Measurements from ENCODE around the gene SEC61A2.
A peak's percentile ranks its signal among the peaks of the same experiment; 100 is the strongest.
"Not testable (repeated sequence)": the region's sequence is repeated elsewhere in the genome, so short reads cannot be mapped to it uniquely, and the experiment has no call there.

Gene SEC61A2

DNA sequence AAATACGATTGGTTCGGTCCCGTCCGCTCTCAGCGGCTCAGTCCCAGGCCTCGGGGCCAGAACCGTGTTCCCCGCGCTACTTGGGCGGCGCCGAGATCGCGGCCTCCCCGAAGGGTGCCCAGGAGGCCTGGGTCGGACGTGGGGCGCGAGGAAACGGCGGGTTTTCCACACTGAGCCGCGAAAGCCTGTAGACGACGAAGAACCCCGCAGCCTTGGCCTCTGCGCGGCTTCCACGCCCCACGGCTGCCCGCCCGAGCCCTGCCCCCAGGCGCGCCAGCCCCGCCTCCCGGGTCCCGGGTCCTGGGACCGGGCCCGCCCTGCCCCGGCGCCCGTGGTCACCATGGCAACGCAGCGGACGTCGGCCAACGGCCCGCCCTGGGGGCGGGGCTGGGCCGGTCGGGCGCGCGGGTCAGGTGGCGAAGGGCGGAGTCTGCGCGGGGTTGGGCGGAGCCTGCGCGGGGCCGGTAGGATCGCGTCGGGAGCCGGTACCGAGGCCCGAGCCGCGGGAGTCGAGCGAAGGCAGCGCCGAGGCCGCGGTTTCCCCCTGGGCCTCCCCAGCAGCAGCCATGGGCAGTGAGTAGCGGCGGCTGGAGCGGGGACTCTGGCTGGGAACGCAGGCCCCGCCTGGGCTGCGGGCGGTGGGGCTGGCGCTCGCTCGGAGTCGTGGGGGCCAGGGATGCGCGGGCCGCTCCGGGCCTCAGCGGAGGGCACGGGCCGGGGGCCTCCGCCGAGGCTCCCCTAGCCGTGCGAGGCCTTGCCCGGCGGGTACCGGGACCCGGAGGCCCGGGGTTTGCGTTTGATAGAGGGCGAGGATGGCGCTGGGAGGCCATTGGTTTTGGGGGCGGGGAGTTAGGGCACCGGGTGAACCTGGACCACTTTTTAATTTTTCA, at the start of gene SEC61A2:
TSS of gene SEC61A2 (plus strand) at position 456 of the 890 bp plus-strand sequence. CDS start at position 567, 111 bp downstream.
- peak; percentile 80 to 87 for DNase-seq

DNA sequence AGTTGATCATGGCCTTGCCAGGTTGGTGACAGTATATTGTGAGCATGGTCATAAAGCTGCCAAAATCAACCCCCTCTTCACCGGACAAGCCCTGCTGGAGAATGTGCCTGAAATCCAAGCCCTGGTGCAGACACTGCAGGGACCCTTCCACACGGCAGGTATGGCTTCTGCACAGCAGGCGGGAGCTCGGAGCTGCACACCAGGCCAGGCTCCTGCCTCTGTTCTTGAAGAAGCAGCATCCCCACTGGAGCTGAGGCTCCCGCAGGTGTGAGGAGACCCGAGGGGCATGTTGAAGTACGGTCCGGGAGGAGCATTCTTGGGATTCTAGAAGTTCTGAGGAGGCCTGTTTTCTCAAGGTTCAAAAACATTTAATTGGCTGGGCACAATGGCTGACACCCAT, 48.0 kb upstream of the SEC61A2 start:
- no peak for DNase-seq

DNA sequence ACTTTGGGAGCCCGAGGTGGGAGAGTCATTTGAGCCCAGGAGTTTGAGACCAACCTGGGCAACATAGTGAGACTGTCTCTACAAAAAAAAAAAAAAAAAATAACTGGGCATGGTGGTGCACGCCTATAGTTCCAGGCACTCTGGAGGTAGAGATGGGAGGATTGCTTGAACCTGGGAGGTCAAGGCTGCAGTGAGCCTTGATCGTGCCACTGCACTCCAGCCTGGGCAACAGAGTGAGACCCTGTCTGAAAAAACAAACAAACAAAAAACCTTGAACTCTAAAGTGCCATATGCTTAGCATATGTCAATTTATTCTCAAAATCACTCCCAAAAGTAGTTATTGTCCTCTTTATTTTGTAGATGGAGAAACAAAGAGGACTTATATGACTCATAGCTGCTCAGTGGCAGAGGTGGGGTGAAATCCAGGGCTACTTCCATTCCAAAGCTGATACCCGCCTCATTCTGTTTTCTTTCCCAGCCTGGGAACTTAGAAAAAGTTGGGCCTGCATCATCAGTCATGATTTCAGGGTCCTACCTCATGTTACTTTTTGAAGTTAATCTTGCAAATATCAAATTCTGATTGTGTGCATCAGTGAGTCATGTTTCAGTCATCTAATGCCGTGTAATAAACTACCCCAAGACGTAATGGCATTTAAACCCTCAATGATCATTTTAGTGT, 47.5 kb upstream of the SEC61A2 start:
- no peak for DNase-seq

DNA sequence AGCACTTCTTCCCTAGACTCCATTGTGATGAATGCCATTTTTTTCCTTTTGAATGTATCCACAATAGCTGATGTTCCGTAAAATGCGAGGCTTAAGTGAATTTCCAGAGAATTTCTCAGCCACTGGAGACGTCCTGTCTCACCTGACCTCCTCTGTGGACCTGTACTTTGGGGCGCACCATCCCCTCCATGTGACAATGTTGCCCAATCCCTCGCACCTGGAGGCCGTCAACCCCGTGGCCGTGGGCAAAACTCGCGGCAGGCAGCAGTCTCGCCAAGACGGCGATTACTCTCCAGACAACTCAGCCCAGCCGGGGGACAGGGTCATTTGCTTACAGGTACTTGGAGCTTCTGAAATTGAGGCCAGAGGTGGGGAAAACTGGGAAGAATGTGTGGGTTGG, 40.6 kb upstream of the SEC61A2 start:
- DNase-seq, result no peak

DNA sequence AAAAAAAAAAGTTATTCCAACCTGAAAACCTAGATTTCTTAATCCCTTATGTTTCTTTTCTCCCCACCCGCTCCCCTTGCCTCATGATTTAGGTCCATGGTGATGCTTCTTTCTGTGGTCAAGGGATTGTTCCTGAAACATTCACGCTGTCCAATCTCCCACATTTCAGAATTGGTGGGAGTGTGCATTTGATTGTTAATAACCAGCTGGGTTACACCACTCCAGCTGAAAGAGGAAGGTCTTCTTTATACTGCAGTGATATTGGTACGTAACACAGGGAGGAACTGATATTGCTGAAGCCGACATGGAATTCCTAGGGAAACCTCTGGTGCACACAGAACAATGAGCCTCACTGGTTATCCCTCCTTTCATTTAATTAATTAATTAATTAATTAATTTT, 38.1 kb upstream of the SEC61A2 start:
- DNase-seq, result no peak

DNA sequence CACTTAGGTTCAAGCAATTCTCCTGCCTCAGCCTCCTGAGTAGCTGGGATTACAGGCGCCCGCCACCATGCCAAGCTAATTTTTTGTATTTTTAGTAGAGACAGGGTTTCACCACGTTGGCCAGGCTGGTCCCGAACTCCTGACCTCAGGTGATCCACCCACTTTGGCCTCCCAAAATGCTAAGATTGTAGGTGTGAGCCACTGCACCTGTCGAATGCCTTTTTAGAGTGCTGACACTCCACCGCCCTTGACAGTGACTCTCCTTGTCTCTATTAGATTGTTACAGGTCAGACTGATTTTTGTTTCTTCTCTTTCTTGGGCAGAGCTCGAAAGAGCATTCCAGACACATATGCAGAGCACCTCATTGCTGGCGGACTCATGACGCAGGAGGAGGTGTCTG, 32.1 kb upstream of the SEC61A2 start:
- DNase-seq, result not testable (repeated sequence)

DNA sequence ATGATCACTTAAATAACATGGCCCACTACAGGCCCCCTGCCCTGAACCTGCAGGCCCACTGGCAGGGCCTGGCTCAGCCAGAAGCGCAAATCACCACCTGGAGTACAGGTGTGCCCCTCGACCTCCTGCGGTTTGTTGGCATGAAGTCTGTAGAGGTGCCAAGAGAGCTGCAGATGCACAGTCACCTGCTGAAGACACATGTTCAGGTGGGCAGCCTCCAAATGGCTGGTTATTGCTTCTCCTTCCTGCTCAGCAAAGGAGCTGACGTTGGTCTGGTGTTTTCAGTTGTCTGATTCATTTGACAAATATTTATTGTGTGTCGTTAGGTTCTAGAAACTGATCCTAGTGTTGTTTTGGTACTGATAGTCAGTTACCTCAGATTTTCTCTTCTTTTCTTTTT, 31.7 kb upstream of the SEC61A2 start:
- DNase-seq, result no peak

DNA sequence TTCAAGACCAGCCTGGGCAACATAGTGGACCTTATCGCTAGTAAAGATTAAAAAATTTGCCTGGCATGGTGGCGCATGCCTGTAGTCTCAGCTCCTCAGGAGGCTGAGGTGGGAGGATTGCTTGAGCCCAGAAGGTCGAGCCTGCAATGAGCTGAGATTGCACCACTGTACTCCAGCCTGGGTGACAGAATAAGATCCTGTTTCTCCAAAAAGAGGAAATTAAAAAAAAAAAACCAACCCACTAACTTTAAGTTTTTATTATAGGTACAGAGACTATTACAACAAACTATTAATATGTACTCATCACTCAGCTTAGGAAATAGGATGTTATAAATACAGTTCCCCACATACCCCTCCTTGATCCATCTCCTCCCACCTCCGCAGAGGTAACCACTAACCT, 30.5 kb upstream of the SEC61A2 start:
- DNase-seq, result no peak

DNA sequence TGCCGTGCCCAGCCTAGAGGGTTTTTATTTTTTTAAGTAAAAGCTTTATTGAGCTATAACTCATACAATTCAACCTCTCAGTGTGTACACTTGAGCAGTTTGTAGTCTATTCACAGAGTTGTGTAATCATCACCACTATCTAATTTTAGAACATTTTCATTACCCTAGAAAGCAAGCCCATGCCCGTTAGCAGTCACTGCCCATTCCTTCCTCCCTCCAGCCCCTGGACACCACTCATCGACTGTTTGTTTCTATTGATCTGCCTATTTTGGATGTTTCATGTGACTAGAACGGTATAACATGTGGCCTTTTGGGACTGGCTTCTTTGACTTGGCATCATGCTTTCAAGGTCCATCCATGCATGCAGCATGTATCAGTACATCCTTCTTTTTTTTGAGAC, 25.7 kb upstream of the SEC61A2 start:
- no peak for DNase-seq

DNA sequence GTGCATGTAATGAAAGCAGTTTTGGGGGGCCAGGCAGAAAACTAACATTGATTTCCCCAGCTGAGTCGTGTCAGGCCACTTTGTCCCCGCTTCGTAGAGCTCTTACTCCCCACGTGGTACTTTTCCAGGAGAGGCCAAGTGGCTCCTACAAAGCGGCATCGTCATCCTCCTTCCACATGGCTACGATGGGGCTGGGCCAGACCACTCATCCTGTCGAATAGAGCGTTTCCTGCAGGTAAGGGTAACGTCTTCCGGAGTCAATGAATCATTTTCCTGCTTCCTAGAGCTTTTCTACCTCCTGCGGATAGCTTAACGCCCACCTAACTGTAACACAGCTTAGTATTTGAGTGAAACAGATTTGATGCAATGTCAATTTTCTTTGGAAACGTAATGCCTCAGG, 21.7 kb upstream of the SEC61A2 start:
- no peak for DNase-seq

DNA sequence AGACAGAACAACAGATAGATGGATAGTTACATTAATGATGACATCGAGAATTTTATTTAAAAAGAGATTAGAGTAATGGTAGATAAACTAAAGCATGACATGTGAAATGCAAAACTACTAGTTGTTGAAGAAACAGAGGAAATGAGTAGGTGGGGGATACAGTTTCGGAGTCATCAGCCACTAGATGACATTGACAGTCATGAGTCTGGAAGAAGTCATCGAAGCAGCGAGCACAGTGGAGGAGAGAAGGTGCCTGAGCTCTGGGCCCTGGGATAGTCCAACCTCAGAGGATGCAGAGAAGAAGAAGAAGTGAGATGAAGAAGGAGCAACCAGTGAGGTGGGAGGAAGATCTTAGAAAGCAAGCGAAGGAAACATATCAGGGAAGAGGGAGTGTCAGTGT, 20.2 kb upstream of the SEC61A2 start:
- DNase-seq, result no peak

DNA sequence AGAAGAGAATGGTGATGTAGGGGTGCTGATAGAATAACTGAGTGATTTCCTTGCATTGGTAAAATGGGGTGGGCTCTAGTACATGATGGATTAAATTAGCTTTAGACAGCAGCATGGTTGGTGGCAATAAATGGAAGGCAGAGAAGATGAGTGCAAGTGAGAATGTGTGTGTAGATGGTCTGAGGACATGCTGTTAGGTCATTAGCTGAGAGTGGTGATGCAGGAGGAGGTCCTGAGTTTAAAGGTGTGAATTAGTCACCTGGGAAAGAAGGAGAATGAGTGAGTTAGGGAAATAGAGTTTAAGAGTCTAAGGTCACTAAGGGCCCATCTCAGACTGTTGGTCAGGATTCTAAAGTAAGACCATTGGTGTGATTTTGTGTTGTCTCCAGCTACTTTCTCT, 17.9 kb upstream of the SEC61A2 start:
- no peak for DNase-seq

DNA sequence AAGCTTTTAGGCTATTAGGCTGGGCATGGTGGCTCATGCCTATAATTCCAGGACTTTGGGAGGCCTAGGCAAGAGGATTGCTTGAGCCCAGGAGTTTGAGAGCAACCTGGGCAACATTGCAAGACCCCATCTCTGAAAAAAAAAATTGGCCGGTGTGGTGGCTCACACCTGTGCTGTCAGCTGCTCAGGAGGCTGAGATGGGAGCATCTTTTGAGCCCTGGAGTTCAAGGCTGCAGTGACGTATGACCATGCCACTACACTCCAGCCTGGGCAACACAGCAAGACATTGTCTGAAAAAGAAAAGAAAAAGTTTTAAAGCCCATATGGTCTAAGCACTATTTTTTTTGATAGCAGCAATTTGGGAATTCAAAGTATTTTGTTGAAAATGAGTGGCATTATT, 15.8 kb upstream of the SEC61A2 start:
- DNase-seq, result no peak

DNA sequence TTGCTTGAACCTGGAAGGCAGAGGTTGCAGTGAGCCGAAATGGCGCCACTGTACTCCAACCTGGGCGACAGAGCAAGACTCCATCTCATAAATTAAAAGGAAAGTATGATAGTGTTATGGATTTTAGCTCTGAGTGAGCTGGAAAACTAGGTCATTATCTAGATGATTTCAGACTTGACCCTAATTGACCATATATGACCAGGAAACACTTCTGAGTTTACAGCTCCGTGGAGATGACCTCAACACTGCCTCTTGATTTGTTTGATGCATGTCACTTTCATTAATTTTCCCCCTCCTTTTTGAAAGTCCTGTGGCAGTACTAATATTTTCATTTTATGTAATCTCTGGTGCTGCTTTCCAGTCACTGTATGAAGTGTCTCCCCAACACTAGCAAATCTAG, 7.8 kb upstream of the SEC61A2 start:
- DNase-seq, result no peak

DNA sequence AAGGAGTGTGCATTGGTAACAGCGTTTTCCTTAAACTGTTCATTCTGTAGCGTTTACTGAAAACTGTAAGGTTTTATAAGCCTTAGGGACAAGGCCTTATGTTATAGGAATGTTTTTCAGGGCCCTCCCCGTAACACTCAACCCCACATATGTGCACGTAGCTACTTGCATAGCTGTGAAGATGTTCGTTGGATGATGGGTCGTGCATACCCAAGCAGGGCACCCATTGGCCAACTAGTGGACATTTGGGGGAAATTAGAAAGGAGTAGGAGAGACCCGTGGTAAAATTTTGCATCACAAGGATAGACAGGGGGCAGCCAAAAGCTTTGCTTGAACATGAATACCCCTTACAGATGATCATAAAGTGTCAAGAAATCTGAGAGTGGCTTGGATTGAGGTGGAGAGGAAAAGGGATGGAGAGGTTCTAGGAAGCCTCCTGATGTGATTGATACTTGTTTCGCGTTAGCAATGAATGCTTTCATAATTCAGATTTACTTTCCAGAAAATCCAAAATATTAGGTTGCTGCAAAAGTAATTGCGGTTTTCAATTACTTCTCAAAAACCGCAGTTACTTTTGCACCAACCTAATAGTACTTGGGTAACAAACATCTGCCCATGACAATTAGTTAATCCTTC, 878 bp downstream of the SEC61A2 start:
- DNase-seq, result peak; percentile 86 to 87

DNA sequence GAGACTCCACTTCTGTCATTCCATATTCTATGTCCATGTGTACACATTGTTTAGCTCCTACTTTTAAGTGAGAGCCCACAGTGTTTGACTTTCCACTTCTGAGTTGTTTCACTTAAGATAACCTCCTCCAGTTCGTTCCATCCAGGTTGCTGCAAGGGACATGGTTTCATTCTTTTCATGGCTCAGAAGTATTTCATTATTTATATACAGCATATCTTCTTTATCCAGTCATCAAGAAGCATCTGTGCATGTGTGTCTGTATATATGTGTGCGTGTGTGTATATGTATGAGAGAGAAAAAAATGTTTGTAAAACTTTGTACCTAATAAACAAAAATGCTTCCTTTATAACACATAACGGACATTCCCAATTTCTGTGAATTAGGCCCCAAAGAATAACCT, 6.2 kb downstream of the SEC61A2 start:
- no peak for DNase-seq

DNA sequence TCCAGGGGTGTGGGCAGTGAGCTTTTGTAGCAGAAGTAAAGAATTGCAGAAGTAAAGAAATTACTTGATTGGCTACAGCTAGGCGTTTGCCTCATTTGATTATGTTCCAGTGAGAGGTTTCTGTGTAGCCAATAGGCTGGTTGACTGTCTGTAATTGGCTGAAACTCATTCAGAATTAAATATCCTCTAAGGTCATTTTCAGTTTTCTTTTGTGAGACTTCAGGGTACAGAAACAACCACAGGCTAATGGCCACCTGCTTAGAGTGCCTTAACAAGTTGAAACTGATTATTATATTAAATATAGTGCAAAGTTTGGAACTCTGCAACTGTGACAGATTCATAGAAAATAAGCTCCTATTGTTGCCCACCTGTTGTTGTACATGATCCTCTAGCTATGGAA, 10.6 kb downstream of the SEC61A2 start:
- DNase-seq, result no peak

DNA sequence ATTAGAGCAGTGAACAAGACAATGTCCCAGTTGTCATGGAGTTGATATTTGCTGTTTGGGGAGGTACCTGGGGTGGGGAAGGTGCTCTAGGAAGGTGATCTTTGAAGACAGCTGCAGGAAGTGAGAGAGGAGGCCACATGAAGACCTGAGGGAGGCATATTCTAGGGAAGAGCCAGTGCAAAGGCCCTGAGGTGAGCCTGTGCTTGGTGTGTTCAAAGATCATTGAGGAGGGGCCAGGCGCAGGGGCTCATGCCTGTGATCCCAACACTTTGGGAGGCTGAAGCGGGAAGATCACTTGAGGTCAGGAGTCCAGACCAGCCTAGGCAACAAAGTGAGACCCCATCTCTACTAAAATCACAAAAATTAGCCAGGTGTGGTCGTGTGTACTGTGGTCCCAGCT, 15.1 kb downstream of the SEC61A2 start:
- no peak for DNase-seq

DNA sequence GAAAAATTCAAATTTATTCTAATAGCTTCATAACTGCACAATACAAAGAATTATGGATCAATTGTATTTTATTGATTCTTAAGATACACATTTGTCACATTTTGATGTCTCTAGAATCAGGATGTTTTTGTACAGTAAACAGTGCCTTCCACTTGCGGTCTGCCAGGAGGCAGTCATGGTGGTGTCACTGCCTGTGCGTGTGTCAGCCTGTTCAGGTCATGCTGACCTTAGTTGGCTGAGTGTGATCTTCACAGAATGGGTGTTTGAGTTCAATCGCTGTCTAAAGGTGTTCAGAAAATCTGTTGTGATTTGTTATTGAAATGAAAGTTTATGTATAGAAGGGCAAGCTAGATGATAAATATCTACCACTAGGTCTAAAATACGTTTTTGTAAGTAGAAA, 20.7 kb downstream of the SEC61A2 start:
- DNase-seq, result no peak

DNA sequence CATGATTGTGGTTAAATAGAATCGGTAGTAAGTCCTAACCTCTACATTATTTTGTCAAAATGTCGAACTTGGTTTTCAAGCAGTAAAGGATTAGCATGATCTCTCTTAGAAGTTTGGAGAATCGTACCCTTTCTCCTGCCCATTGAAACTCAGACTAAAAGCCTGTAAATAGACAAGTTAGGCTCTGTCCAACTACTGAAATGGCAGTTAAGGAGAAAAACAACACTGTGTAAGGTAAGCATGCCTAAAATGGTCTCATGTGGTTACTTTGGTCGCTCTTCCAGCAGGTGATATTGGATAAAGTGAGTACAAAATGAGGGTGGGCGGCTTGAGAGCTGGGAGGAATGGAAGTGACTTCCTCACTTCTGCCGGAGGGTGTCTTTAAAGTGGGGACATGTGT, 25.0 kb downstream of the SEC61A2 start:
- no peak for DNase-seq

DNA sequence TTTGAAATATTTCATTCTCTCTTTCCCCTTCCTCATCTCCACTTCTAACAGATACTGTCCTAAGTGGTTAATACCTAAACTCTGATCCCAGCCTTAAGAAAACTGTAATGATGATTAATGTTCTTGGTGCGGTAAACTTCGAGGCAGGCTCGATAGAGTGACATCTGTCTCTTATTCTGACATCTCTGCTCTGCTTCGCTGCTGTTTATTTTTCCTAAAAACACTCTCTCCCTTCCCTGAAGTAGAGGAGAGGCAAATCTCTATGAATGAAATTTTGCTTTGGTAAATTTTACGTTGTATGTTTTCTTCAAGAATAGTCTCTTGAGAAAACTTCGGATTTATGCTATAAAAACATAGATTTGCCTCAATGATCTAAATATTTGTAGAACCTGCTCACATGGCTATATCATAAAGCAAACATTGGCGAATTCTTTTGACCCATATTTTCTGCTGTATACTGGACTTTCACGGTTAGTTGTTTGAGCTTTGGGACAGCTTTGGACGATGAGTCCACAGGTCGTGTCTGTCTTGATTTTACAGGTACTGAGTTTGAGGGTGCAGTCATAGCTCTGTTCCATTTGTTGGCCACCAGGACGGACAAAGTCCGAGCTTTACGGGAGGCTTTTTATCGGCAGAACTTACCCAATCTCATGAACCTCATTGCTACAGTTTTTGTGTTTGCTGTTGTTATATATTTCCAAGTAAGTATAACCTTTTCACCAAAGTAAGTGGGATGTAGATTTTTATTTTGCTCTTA, 27.1 kb downstream of the SEC61A2 start:
- DNase-seq, result no peak

DNA sequence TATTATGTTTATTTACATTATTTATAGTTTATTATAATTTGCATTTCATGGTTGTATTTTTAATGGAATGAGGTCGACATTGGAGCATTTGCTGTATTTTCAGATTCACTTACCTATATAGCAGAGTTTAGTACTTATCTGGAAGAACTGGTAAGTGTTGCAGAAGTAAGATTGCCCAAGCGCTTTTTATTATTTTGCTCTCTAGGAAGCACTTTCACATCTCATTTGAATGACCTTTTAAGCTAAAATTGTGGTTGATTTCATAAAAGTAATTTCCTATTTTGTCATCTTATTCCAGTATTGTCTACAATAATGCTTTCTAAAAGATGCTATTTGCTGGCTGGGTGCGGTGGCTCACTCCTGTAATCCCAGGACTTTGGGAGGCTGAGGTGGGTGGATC, 28.6 kb downstream of the SEC61A2 start:
- no peak for DNase-seq

DNA sequence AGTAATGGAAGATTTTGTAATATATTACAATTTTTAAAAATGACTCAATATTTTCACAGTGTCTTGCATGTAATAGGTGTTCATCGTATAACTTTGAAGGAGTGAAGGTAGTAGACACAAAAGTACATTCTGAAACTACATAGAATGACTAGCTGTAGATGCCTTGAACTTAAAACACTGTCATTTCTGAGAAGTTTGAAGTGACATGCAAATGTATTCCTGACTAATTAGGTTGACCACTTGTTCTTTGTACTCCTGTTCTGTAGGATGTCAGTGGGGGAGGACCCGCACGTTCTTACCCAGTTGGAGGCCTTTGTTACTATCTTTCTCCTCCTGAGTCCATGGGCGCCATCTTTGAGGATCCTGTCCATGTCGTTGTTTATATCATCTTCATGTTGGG, 31.2 kb downstream of the SEC61A2 start:
- DNase-seq, result no peak

Measured in Kasumi-1 (cell line).